GM23338 (cell line): ENCODE data around the gene DHX32.

Source experiments
- CREB1 ChIP-seq: fragments of 250-450 bp; sonication (Bioruptor Pico); IDR thresholded peaks from 2 replicates; pipeline ENCODE4 v1.5.0; 2020; ENCODE audit warnings: low read depth, mild to moderate bottlenecking, moderate library complexity
- CTCF ChIP-seq, 2 experiments: fragments of 200-600 bp in 1 of 2; sonication (generic) in 1 of 2; conservative IDR thresholded peaks; 2 replicates each; pipeline versions ENCODE4 v1.5.1 to v1.6.1; 2016 to 2017; ENCODE audit warnings: antibody characterized with exemption in 2 of 2, low read depth in 2 of 2, mild to moderate bottlenecking in 2 of 2, moderate library complexity in 1 of 2
- ETS1 ChIP-seq: IDR thresholded peaks from 2 replicates; pipeline ENCODE4 v1.6.1; 2016; ENCODE audit warnings: antibody characterized with exemption
- EZH2 ChIP-seq: fragments of 200-600 bp; sonication (generic); IDR thresholded peaks from one replicate; pipeline ENCODE4 v1.8.0; 2017; ENCODE audit warnings: antibody characterized with exemption, mild to moderate bottlenecking, low read depth; ENCODE audit not compliant: unreplicated experiment
- EZH2phosphoT487 ChIP-seq: fragments of 200-600 bp; sonication (generic); IDR thresholded peaks from one replicate; pipeline ENCODE4 v1.8.1; 2018; ENCODE audit warnings: antibody characterized with exemption; ENCODE audit not compliant: unreplicated experiment
- JUNB ChIP-seq: IDR thresholded peaks from one replicate; pipeline ENCODE4 v1.6.1; 2016; ENCODE audit warnings: antibody characterized with exemption; ENCODE audit not compliant: unreplicated experiment
- NANOG ChIP-seq: IDR thresholded peaks from 2 replicates; pipeline ENCODE4 v1.6.1; 2016; ENCODE audit warnings: antibody characterized with exemption, borderline replicate concordance
- POLR2AphosphoS5 ChIP-seq: IDR thresholded peaks from 2 replicates; pipeline ENCODE4 v1.6.1; 2016; ENCODE audit warnings: antibody characterized with exemption, low read depth
- REST ChIP-seq: IDR thresholded peaks from one replicate; pipeline ENCODE4 v1.6.1; 2018; ENCODE audit warnings: antibody characterized with exemption; ENCODE audit not compliant: unreplicated experiment
- STAT1 ChIP-seq: IDR thresholded peaks from one replicate; pipeline ENCODE4 v1.6.1; 2016; ENCODE audit warnings: antibody characterized with exemption; ENCODE audit not compliant: unreplicated experiment
- ZNF114 ChIP-seq: fragments of 250-450 bp; sonication (Bioruptor Pico); IDR thresholded peaks from 2 replicates; pipeline ENCODE4 v1.5.0; 2020; ENCODE audit warnings: mild to moderate bottlenecking, moderate library complexity
- ZNF331 ChIP-seq: fragments of 250-450 bp; sonication (Bioruptor Pico); IDR thresholded peaks from 2 replicates; pipeline ENCODE4 v1.5.0; 2020; ENCODE audit warnings: low read depth, mild to moderate bottlenecking, moderate library complexity
- ZNF462 ChIP-seq: fragments of 250-450 bp; sonication (Bioruptor Pico); IDR thresholded peaks from 2 replicates; pipeline ENCODE4 v1.5.0; 2020; ENCODE audit warnings: mild to moderate bottlenecking, moderate library complexity

GRCh38 chr10:125868372-125868975 lies 12.6 kb downstream of the DHX32 start:
- TF ChIP-seq REST (no peak), NANOG (no peak), CTCF (conservative IDR thresholded peaks at IDR 0.05; ENCODE audit: low read depth in 2 of 2) (peak; percentile 84 to 93), JUNB (no peak), EZH2 (no peak), ETS1 (no peak), EZH2phosphoT487 (no peak), POLR2AphosphoS5 (no peak), STAT1 (no peak), ZNF462 (CRISPR knock-in tag) (no peak), CREB1 (CRISPR knock-in tag) (no peak), ZNF114 (no peak), ZNF331 (no peak)
